ENCODE data around the gene VIT. TPM values are rescaled to one million over a fixed set of nuclear protein-coding genes. Genes with fewer than 3 reads are reported as not detected.

Gene VIT
- total RNA-seq, 1 donor from 2014 or later, result not detected

- no peaks in the 10 kb centered on the region for H3K9me3 Mint-ChIP-seq (ENCODE audit: unreplicated experiment)
- TF ChIP-seq CTCF (IDR thresholded peaks at IDR 0.05; ENCODE audit: partially characterized antibody, unreplicated experiment), result no peak
- no peak for DNase-seq
- no peak overlapping the region for H3K4me3 Mint-ChIP-seq (ENCODE audit: unreplicated experiment)
- no peaks in the 10 kb centered on the region for H3K4me1 Mint-ChIP-seq (ENCODE audit: low read depth, unreplicated experiment)
- no peak overlapping the region for H3K27ac Mint-ChIP-seq (ENCODE audit: unreplicated experiment)
- H3K27me3 Mint-ChIP-seq (ENCODE audit: unreplicated experiment), result no peaks in the 10 kb centered on the region
- no peaks in the 10 kb centered on the region for H3K36me3 Mint-ChIP-seq (ENCODE audit: unreplicated experiment)
These were observed 162.9 kb downstream of the VIT start for GRCh38 chr2:36859366-36859792.

GRCh38 chr2:36861896-36862295 is 165.4 kb downstream of the VIT start:
- no peak overlapping the region for H3K4me3 Mint-ChIP-seq (ENCODE audit: unreplicated experiment)
- H3K36me3 Mint-ChIP-seq (ENCODE audit: unreplicated experiment), result no peaks in the 10 kb centered on the region
- no peak for DNase-seq
- no peak overlapping the region for H3K27ac Mint-ChIP-seq (ENCODE audit: unreplicated experiment)
- H3K9me3 Mint-ChIP-seq (ENCODE audit: unreplicated experiment), result no peaks in the 10 kb centered on the region
- no peak for TF ChIP-seq CTCF (IDR thresholded peaks at IDR 0.05; ENCODE audit: partially characterized antibody, unreplicated experiment)
- H3K4me1 Mint-ChIP-seq (ENCODE audit: low read depth, unreplicated experiment), result no peaks in the 10 kb centered on the region
- H3K27me3 Mint-ChIP-seq (ENCODE audit: unreplicated experiment), result no peaks in the 10 kb centered on the region

Other genes with a start within 250 kb of the VIT start
- gene FEZ2, start 98.5 kb upstream of the VIT start, total RNA-seq (ENCODE audit: unreplicated experiment), result 47.3 TPM